ENCODE results near the gene PRDX2. TPM values are rescaled to one million over a fixed set of nuclear protein-coding genes. Genes with fewer than 3 reads are reported as not detected.
A peak's percentile ranks its signal among the peaks of the same experiment; 100 is the strongest.

The PRDX2 gene
- total and polyA plus RNA-seq, 10 of the 15 experiments (the other 5 are each of a cell fraction or from before 2014, with no cell fraction given), result 93.0 to 812 (median 344) TPM

DNA sequence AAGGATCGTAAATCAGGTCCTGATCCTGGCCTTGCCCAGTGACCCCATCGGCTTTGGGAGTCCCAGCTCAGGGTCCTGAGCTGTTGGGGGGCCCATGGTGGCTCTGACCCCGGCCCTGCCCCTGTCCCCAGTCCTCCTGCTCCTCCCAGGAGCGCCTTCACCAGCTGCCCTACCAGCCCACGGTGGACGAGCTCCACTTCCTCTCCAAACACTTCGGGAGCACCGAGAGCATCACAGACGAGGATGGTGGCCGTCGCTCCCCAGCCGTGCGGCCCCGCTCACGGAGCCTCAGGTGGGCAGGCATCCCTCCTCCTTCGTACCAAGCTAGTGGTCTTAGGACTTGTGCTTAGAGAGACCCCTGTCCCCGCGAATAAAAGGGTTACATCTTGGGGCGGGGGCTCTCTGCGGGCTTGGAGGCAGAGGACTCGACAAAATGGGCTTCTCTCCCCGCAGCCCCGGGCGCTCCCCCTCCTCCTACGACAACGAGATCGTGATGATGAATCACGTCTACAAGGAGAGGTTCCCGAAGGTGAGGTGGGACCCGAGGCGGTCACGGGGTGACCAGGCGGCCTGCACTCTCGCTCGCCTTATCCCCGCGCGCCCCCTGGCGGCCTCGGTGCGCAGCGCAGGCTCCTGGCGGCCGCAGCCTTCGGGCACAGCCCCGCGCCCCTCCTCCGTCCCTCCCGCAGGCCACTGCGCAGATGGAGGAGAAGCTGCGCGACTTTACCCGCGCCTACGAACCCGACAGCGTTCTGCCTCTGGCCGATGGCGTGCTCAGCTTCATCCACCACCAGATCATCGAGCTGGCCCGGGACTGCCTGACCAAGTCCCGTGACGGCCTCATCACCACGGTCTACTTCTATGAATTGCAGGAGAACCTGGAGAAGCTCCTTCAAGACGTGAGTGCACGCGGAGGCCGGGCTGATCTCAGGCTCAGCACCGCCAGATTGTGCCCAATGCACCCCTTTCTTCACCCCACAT, 45.8 kb upstream of the PRDX2 start (continued):
- TF ChIP-seq, protein P1, sequence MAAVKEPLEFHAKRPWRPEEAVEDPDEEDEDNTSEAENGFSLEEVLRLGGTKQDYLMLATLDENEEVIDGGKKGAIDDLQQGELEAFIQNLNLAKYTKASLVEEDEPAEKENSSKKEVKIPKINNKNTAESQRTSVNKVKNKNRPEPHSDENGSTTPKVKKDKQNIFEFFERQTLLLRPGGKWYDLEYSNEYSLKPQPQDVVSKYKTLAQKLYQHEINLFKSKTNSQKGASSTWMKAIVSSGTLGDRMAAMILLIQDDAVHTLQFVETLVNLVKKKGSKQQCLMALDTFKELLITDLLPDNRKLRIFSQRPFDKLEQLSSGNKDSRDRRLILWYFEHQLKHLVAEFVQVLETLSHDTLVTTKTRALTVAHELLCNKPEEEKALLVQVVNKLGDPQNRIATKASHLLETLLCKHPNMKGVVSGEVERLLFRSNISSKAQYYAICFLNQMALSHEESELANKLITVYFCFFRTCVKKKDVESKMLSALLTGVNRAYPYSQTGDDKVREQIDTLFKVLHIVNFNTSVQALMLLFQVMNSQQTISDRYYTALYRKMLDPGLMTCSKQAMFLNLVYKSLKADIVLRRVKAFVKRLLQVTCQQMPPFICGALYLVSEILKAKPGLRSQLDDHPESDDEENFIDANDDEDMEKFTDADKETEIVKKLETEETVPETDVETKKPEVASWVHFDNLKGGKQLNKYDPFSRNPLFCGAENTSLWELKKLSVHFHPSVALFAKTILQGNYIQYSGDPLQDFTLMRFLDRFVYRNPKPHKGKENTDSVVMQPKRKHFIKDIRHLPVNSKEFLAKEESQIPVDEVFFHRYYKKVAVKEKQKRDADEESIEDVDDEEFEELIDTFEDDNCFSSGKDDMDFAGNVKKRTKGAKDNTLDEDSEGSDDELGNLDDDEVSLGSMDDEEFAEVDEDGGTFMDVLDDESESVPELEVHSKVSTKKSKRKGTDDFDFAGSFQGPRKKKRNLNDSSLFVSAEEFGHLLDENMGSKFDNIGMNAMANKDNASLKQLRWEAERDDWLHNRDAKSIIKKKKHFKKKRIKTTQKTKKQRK (IDR thresholded peaks at IDR 0.05; ENCODE audit: low read depth, low read length), result no peak
- TF ChIP-seq SMARCA5 (IDR thresholded peaks at IDR 0.05), result peak; percentile 70; the same call in 1 of the 2 replicates
- peak; percentile 74; the same call in 1 of the 2 replicates for TF ChIP-seq LARP7 (IDR thresholded peaks at IDR 0.05)
- no peak for TF ChIP-seq PRDM15 (CRISPR knock-in tag; IDR thresholded peaks at IDR 0.05)
- TF ChIP-seq RFX5 (IDR thresholded peaks at IDR 0.05; ENCODE audit: low read depth, low read length), result no peak
- no peak for TF ChIP-seq POLR2AphosphoS2 (IDR thresholded peaks at IDR 0.05; ENCODE audit: low read depth, low read length)
- TF ChIP-seq ZBED1 (IDR thresholded peaks at IDR 0.05; ENCODE audit: borderline replicate concordance), result no peak
- TF ChIP-seq CHD2 (IDR thresholded peaks at IDR 0.05; ENCODE audit: borderline replicate concordance, low read depth, low read length), result 0 out of 2 replicates have a peak, but pooled peaks have one; percentile 36
- TF ChIP-seq SPI1 (IDR thresholded peaks at IDR 0.05; ENCODE audit: borderline replicate concordance, insufficient read depth, low read depth, low read length), result no peak
- TF ChIP-seq NR2C2 (IDR thresholded peaks at IDR 0.05; ENCODE audit: borderline replicate concordance, control insufficient read depth, insufficient read length, low read depth), result no peak
- peak; percentile 70; the same call in 1 of the 2 replicates for TF ChIP-seq ZNF592 (IDR thresholded peaks at IDR 0.05)
- TF ChIP-seq MLLT1 (IDR thresholded peaks at IDR 0.05), result no peak
- no peak for TF ChIP-seq ZNF207 (IDR thresholded peaks at IDR 0.05; ENCODE audit: borderline replicate concordance)
- peak; percentile 36; the same call in 1 of the 2 replicates for TF ChIP-seq GATAD2B (conservative IDR thresholded peaks at IDR 0.05; ENCODE audit: low read depth)
- peak; percentile 24; the same call in 1 of the 2 replicates for TF ChIP-seq RUNX3 (IDR thresholded peaks at IDR 0.05; ENCODE audit: low read length)

Measured in GM12878 (cell line).